Liver (tissue), 9 donors: ENCODE measurements around the gene NAMPT. TPM values are rescaled to one million over a fixed set of nuclear protein-coding genes. Genes with fewer than 3 reads are reported as not detected.

Experiments used
- DNase-seq: peaks from one replicate; pipeline ENCODE4 v3.0.0-alpha.2; 2017; ENCODE audit warnings: low spot score
- H3K27ac ChIP-seq, 2 donors: one replicate each; pipeline ENCODE4 v1.7.0; 2013; ENCODE audit warnings: inconsistent platforms in 2 of 2, low read length in 2 of 2, control low read depth in 1 of 2, low read depth in 1 of 2, mild to moderate bottlenecking in 1 of 2
- H3K27me3 ChIP-seq, 4 donors: one replicate each; pipeline versions ENCODE4 v1.6.1 to v1.7.0; 2013; ENCODE audit warnings: low read length in 3 of 4, inconsistent platforms in 1 of 4, mild to moderate bottlenecking in 1 of 4, moderate library complexity in 1 of 4; ENCODE audit not compliant: control insufficient read depth in 4 of 4, insufficient read depth in 4 of 4
- H3K36me3 ChIP-seq, 4 donors: one replicate each; pipeline versions ENCODE4 v1.6.1 to v1.7.0; 2013; ENCODE audit warnings: low read length in 3 of 4, mild to moderate bottlenecking in 3 of 4, low read depth in 1 of 4, moderate library complexity in 1 of 4; ENCODE audit not compliant: control insufficient read depth in 4 of 4, insufficient read depth in 3 of 4
- H3K4me1 ChIP-seq, 4 donors: one replicate each; pipeline versions ENCODE4 v1.6.1 to v1.7.0; 2013; ENCODE audit warnings: low read length in 3 of 4, mild to moderate bottlenecking in 3 of 4, moderate library complexity in 1 of 4; ENCODE audit not compliant: control insufficient read depth in 4 of 4, insufficient read depth in 4 of 4
- H3K4me3 ChIP-seq, 3 donors: one replicate each; pipeline versions ENCODE4 v1.6.1 to v1.7.0; 2013; ENCODE audit warnings: low read length in 3 of 3, control low read depth in 1 of 3, low read depth in 1 of 3, mild to moderate bottlenecking in 1 of 3
- H3K9ac ChIP-seq, 2 donors: one replicate each; pipeline ENCODE4 v1.7.0; 2013; ENCODE audit warnings: low read length in 2 of 2, mild to moderate bottlenecking in 2 of 2, moderate library complexity in 2 of 2, control low read depth in 1 of 2, low read depth in 1 of 2
- H3K9me3 ChIP-seq, 4 donors: one replicate each; pipeline versions ENCODE4 v1.6.1 to v1.7.0; 2013; ENCODE audit warnings: low read length in 3 of 4; ENCODE audit not compliant: control insufficient read depth in 4 of 4
- EGR1 ChIP-seq, 2 donors: IDR thresholded peaks; 2 replicates each; pipeline ENCODE4 v1.6.1; 2016 to 2018; ENCODE audit warnings: antibody characterized with exemption in 2 of 2, low read depth in 2 of 2
- FOXA1 ChIP-seq: IDR thresholded peaks from 2 replicates; pipeline ENCODE4 v1.6.1; 2016; ENCODE audit warnings: antibody characterized with exemption
- FOXA2 ChIP-seq: IDR thresholded peaks from 2 replicates; pipeline ENCODE4 v1.6.1; 2016; ENCODE audit warnings: antibody characterized with exemption
- HNF4A ChIP-seq, 2 donors: conservative IDR thresholded peaks; 2 replicates each; pipeline ENCODE4 v1.6.1; 2016; ENCODE audit warnings: antibody characterized with exemption in 2 of 2, mild to moderate bottlenecking in 2 of 2
- JUND ChIP-seq, 2 donors: IDR thresholded peaks; 2 replicates each; pipeline ENCODE4 v1.6.1; 2016; ENCODE audit warnings: antibody characterized with exemption in 2 of 2
- NR2F2 ChIP-seq: IDR thresholded peaks from 2 replicates; pipeline ENCODE4 v1.6.1; 2016; ENCODE audit warnings: antibody characterized with exemption
- RAD21 ChIP-seq, 2 donors: IDR thresholded peaks; 2 replicates each; pipeline ENCODE4 v1.6.1; 2016; ENCODE audit warnings: antibody characterized with exemption in 2 of 2, mild to moderate bottlenecking in 2 of 2
- RXRA ChIP-seq, 2 donors: IDR thresholded peaks; 2 replicates each; pipeline ENCODE4 v1.6.1; 2017 to 2018; ENCODE audit warnings: antibody characterized with exemption in 2 of 2, mild to moderate bottlenecking in 1 of 2
- SP1 ChIP-seq: IDR thresholded peaks from 2 replicates; pipeline ENCODE4 v1.6.1; 2018; ENCODE audit warnings: antibody characterized with exemption, mild to moderate bottlenecking
- TAF1 ChIP-seq: conservative IDR thresholded peaks from 2 replicates; pipeline ENCODE4 v1.6.1; 2016; ENCODE audit warnings: antibody characterized with exemption, mild to moderate bottlenecking
- YY1 ChIP-seq: IDR thresholded peaks from 2 replicates; pipeline ENCODE4 v1.6.1; 2016; ENCODE audit warnings: antibody characterized with exemption, mild to moderate bottlenecking
- WGBS: extraction: QIAGEN DNeasy Blood & Tissue Kit; methylation state at CpG from one replicate; pipeline ENCODE4 v1.1.7; 2013; 5-methylcytosine and 5-hydroxymethylcytosine counted together
- polyA plus RNA-seq, 2 donors: library from polyadenylated mRNA; stranded (reverse) in 1 of 2; unstranded in 1 of 2; fragments of 200-250 nt in 1 of 2; fragments of >200 nt in 1 of 2; fragmentation: Nextera tagmentation in 1 of 2; extraction: Ambion mirVana in 1 of 2; gene quantifications; one replicate each; pipeline versions ENCODE4 v1.2.1 to v1.2.3, GENCODE V29; 2013 to 2015
- total RNA-seq, 2 donors: library from RNA; depleted of rRNA; stranded (reverse); fragments of >200 nt; gene quantifications; one replicate each; pipeline ENCODE4 v1.2.3, GENCODE V29; 2014
- TF ChIP-seq, protein P1 (sequence below): IDR thresholded peaks from 2 replicates; pipeline ENCODE4 v1.6.1; 2016; ENCODE audit warnings: antibody characterized with exemption, mild to moderate bottlenecking
- TF ChIP-seq, protein P2 (sequence below): IDR thresholded peaks from 2 replicates; pipeline ENCODE4 v1.6.1; 2016; ENCODE audit warnings: antibody characterized with exemption
- TF ChIP-seq, protein P3 (sequence below): IDR thresholded peaks from 2 replicates; pipeline ENCODE4 v1.6.1; 2016; ENCODE audit warnings: antibody characterized with exemption
- TF ChIP-seq, protein P4 (sequence below): fragments of 150-350 bp; IDR thresholded peaks from 2 replicates; pipeline ENCODE4 v1.5.1; 2017; ENCODE audit warnings: improper control_type of control experiment, low read depth, low read length; ENCODE audit not compliant: missing input control
- donor health status: healthy.
- donor health status: healthy.
- donor health status: healthy.
- donor health status: healthy.
- donor health status: healthy.

The NAMPT gene
- total and polyA plus RNA-seq, 4 donors = 20.8 to 444 (median 160) TPM

DNA sequence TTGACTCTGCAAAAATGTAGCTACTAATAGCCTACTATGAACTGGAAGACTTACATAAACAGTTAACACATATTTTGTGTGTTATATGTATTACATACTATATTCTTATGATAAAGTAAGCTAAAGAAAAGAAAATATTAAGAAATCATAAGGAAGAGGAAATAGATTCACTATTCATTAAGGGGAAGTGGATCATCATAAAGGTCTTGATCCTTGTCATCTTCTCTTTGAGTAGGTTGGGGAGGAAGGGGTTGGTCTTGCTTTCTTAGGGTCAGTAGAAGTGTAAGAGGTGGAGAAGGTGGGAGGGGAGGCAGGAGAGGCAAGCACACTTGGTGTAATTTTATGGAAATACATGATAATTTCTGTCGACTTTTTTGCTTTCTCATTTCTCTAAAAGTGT lies 81.3 kb downstream of the NAMPT start:
- no peaks in the 10 kb centered on the region for H3K27me3 ChIP-seq
- TF ChIP-seq EGR1 (IDR thresholded peaks at IDR 0.05; ENCODE audit: low read depth in 2 of 2) (no peak), TAF1 (no peak), FOXA2 (no peak), HNF4A (conservative IDR thresholded peaks at IDR 0.05) (no peak), SP1 (no peak), RAD21 (IDR thresholded peaks at IDR 0.05) (no peak), YY1 (no peak), JUND (IDR thresholded peaks at IDR 0.05) (no peak)
- TF ChIP-seq, protein P1, sequence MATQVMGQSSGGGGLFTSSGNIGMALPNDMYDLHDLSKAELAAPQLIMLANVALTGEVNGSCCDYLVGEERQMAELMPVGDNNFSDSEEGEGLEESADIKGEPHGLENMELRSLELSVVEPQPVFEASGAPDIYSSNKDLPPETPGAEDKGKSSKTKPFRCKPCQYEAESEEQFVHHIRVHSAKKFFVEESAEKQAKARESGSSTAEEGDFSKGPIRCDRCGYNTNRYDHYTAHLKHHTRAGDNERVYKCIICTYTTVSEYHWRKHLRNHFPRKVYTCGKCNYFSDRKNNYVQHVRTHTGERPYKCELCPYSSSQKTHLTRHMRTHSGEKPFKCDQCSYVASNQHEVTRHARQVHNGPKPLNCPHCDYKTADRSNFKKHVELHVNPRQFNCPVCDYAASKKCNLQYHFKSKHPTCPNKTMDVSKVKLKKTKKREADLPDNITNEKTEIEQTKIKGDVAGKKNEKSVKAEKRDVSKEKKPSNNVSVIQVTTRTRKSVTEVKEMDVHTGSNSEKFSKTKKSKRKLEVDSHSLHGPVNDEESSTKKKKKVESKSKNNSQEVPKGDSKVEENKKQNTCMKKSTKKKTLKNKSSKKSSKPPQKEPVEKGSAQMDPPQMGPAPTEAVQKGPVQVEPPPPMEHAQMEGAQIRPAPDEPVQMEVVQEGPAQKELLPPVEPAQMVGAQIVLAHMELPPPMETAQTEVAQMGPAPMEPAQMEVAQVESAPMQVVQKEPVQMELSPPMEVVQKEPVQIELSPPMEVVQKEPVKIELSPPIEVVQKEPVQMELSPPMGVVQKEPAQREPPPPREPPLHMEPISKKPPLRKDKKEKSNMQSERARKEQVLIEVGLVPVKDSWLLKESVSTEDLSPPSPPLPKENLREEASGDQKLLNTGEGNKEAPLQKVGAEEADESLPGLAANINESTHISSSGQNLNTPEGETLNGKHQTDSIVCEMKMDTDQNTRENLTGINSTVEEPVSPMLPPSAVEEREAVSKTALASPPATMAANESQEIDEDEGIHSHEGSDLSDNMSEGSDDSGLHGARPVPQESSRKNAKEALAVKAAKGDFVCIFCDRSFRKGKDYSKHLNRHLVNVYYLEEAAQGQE = no peak
- TF ChIP-seq, protein P2, sequence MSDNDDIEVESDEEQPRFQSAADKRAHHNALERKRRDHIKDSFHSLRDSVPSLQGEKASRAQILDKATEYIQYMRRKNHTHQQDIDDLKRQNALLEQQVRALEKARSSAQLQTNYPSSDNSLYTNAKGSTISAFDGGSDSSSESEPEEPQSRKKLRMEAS = no peak
- TF ChIP-seq, protein P3, sequence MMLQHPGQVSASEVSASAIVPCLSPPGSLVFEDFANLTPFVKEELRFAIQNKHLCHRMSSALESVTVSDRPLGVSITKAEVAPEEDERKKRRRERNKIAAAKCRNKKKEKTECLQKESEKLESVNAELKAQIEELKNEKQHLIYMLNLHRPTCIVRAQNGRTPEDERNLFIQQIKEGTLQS = no peak
- no peak overlapping the region for H3K9ac ChIP-seq
- DNase-seq = no peak
- no peaks in the 10 kb centered on the region for H3K9me3 ChIP-seq
- 78% methylated on average over 1 of the region's 1 CpG for WGBS
- peaks cover 8 to 42% (median 14%) of the 10 kb centered on the region in 4 donors for H3K4me1 ChIP-seq
- no peak overlapping the region for H3K27ac ChIP-seq
- H3K36me3 ChIP-seq = no peaks in the 10 kb centered on the region
- H3K4me3 ChIP-seq = no peak overlapping the region

DNA sequence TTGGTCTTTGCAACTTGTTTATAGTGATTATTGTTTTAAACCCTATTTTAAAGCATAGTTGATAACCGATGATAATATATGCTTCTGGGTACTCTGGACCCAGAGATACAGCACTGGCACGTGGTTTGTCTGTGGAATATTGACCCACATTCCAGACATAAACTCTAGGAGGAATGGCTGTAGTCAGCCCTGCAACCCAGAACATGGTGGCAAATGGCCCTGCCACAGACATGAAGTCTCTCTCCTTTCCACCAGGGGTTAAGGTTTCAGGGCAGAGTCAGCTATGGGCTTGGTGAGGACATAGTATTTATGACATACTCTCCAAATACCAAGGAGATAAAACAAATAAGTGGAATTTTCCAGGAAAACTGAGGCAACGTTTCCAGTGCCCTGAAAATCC lies 83.6 kb downstream of the NAMPT start:
- Histone ChIP-seq H3K9me3 (no peaks in the 10 kb centered on the region), H3K27me3 (no peaks in the 10 kb centered on the region), H3K36me3 (no peaks in the 10 kb centered on the region), H3K9ac (no peak overlapping the region), H3K4me1 (peaks cover 11 to 41% (median 15%) of the 10 kb centered on the region in 4 donors), H3K27ac (no peak overlapping the region), H3K4me3 (no peak overlapping the region)
- 74% methylated on average over 3 of the region's 3 CpGs for WGBS
- DNase-seq = no peak
- TF ChIP-seq YY1 (peak; percentile 49), FOXA2 (no peak)

DNA sequence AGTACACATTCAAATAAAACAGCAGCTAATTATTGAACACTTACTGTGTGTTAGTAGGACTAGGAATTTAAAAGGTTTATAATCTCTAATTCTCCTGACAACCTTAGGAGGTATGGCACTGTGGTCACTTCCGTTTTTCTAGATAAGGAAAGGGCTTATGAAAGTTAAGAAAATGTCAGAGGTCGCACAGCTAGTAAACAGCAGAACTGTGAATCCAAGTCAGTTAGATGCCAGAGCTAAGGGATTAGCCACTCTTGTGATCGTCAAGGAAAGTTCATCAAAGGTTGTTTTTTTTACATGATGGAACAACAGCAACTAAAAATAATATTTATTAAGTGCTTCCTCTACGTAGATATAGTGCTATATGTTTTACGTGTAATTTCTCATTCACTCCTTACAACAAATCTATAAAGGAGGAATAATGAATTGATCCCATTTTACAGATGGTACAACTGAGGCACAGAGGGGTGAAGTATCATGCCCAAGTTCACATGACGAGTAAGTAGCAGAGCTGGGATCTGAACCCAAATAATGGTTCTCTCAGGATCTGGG lies 84.9 kb downstream of the NAMPT start:
- no peaks in the 10 kb centered on the region for H3K36me3 ChIP-seq
- peak overlapping the region; percentile 54 to 68 for H3K27ac ChIP-seq
- H3K9me3 ChIP-seq = no peaks in the 10 kb centered on the region
- no peak overlapping the region for H3K4me3 ChIP-seq
- H3K27me3 ChIP-seq = no peaks in the 10 kb centered on the region
- H3K4me1 ChIP-seq = peaks cover 11 to 47% (median 16%) of the 10 kb centered on the region in 4 donors
- DNase-seq = no peak
- 59% methylated on average over 6 of the region's 6 CpGs for WGBS
- TF ChIP-seq FOXA2 (no peak), NR2F2 (peak; percentile 71), FOXA1 (peak; percentile 4), RAD21 (IDR thresholded peaks at IDR 0.05) (peak in 1 of 2 donors; percentile 23), RXRA (IDR thresholded peaks at IDR 0.05) (peak; percentile 37 to 55), HNF4A (conservative IDR thresholded peaks at IDR 0.05) (peak in 1 of 2 donors; percentile 6)
- TF ChIP-seq, protein P4, sequence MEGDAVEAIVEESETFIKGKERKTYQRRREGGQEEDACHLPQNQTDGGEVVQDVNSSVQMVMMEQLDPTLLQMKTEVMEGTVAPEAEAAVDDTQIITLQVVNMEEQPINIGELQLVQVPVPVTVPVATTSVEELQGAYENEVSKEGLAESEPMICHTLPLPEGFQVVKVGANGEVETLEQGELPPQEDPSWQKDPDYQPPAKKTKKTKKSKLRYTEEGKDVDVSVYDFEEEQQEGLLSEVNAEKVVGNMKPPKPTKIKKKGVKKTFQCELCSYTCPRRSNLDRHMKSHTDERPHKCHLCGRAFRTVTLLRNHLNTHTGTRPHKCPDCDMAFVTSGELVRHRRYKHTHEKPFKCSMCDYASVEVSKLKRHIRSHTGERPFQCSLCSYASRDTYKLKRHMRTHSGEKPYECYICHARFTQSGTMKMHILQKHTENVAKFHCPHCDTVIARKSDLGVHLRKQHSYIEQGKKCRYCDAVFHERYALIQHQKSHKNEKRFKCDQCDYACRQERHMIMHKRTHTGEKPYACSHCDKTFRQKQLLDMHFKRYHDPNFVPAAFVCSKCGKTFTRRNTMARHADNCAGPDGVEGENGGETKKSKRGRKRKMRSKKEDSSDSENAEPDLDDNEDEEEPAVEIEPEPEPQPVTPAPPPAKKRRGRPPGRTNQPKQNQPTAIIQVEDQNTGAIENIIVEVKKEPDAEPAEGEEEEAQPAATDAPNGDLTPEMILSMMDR = no peak
- TF ChIP-seq, protein P1 = no peak
- H3K9ac ChIP-seq = peak overlapping the region in 1 of 2 donors; percentile 32
